NT2/D1 (cell line): ENCODE measurements around the gene BICDL1.

ENCODE experiments used
- SUZ12 ChIP-seq: IDR thresholded peaks from 2 replicates; pipeline ENCODE4 v1.6.1; 2011; ENCODE audit not compliant: insufficient read length, insufficient read depth; ENCODE audit errors: extremely low read depth
- YY1 ChIP-seq: IDR thresholded peaks from 2 replicates; pipeline ENCODE4 v1.6.1; 2011; ENCODE audit not compliant: insufficient read length, insufficient read depth
- ZNF274 ChIP-seq: IDR thresholded peaks from 2 replicates; pipeline ENCODE4 v1.6.1; 2011; ENCODE audit warnings: mild to moderate bottlenecking, low read depth, low read length

GRCh38 chr12:120061575-120062214 lies 72.7 kb downstream of the BICDL1 start:
- TF ChIP-seq YY1 (no peak), ZNF274 (no peak), SUZ12 (no peak)
